Peyer's patch (tissue), 4 donors: ENCODE results near the gene HPSE2.

Experiments used
- CTCF ChIP-seq, 6 experiments: fragments of 450-650 bp in 4 of 6; fragments of 200-600 bp in 2 of 6; sonication (generic) in 1 of 6; IDR thresholded peaks; one replicate each; pipeline ENCODE4 v1.5.1; 2017 to 2019; ENCODE audit warnings: antibody characterized with exemption in 6 of 6, mild to moderate bottlenecking in 3 of 6, moderate library complexity in 1 of 6
- POLR2A ChIP-seq, 2 donors: fragments of 450-650 bp; IDR thresholded peaks; one replicate each; pipeline ENCODE4 v1.5.1; 2017; ENCODE audit warnings: antibody characterized with exemption in 2 of 2, mild to moderate bottlenecking in 2 of 2, moderate library complexity in 2 of 2

- TF ChIP-seq CTCF (IDR thresholded peaks at IDR 0.05), result no peak
- TF ChIP-seq POLR2A (IDR thresholded peaks at IDR 0.05), result no peak
These were observed 277.9 kb downstream of the HPSE2 start for GRCh38 chr10:98957801-98958200.
